SHP77 treated with DMSO at 0.1 percent for 48 hours (cell line): ENCODE data around the gene PLEKHO1.

ENCODE experiments used
- DNase-seq: peaks from one replicate; lab custom pipeline; 2025; lab: John Stamatoyannopoulos, UW

The PLEKHO1 gene

GRCh38 chr1:150150133-150151021 lies 661 bp downstream of the PLEKHO1 start:
- DNase-seq, result no peak

- DNase-seq, result no peak
Observed at GRCh38 chr1:150151291-150152181, 1.8 kb downstream of the PLEKHO1 start.

GRCh38 chr1:150152182-150152536 lies 2.4 kb downstream of the PLEKHO1 start:
- DNase-seq, result no peak

GRCh38 chr1:150152772-150153456 lies 3.2 kb downstream of the PLEKHO1 start:
- no peak for DNase-seq

- no peak for DNase-seq
Observed at GRCh38 chr1:150154143-150154542, 4.4 kb downstream of the PLEKHO1 start.

- no peak for DNase-seq
Observed at GRCh38 chr1:150155413-150156071, 5.8 kb downstream of the PLEKHO1 start.

- DNase-seq, result no peak
Observed at GRCh38 chr1:150156868-150157603, 7.3 kb downstream of the PLEKHO1 start.

- DNase-seq, result no peak
Observed at GRCh38 chr1:150159550-150159949, 9.8 kb downstream of the PLEKHO1 start.

GRCh38 chr1:150160964-150161621 lies 11.4 kb downstream of the PLEKHO1 start:
- no peak for DNase-seq

- no peak for DNase-seq
Observed at GRCh38 chr1:150161747-150162581, 12.2 kb downstream of the PLEKHO1 start.

- no peak for DNase-seq
Observed at GRCh38 chr1:150162582-150162861, 12.8 kb downstream of the PLEKHO1 start.

- DNase-seq, result peak; percentile 76
Observed at GRCh38 chr1:150162862-150163706, 13.4 kb downstream of the PLEKHO1 start.

- DNase-seq, result no peak
Observed at GRCh38 chr1:150164224-150164623, 14.5 kb downstream of the PLEKHO1 start.

- DNase-seq, result no peak
Observed at GRCh38 chr1:150164779-150165178, 15.1 kb downstream of the PLEKHO1 start.

- peak; percentile 44 for DNase-seq
Observed at GRCh38 chr1:150165622-150166612, 16.2 kb downstream of the PLEKHO1 start.

- peak; percentile 60 for DNase-seq
Observed at GRCh38 chr1:150168960-150169601, 19.4 kb downstream of the PLEKHO1 start.

- no peak for DNase-seq
Observed at GRCh38 chr1:150171801-150172200, 22.1 kb downstream of the PLEKHO1 start.
